Trophoblast cell (in vitro differentiated cells and primary cell): Measurements from ENCODE around the gene MICALL2.

ENCODE experiments used
- DNase-seq, 2 donors: peaks; one replicate each; pipeline ENCODE4 v3.0.0-alpha.2; 2016
- H2AFZ ChIP-seq: 2 replicates; pipeline ENCODE4 v1.6.1; 2013; ENCODE audit warnings: low read length, moderate library complexity, mild to moderate bottlenecking; ENCODE audit not compliant: insufficient read depth, poor library complexity
- H2AK5ac ChIP-seq: 2 replicates; pipeline ENCODE4 v1.6.1; 2013; ENCODE audit warnings: mild to moderate bottlenecking, low read length
- H2BK120ac ChIP-seq: 2 replicates; pipeline ENCODE4 v1.6.1; 2013; ENCODE audit warnings: low read length, mild to moderate bottlenecking, moderate library complexity; ENCODE audit not compliant: insufficient read depth, poor library complexity
- H2BK12ac ChIP-seq: 2 replicates; pipeline ENCODE4 v1.6.1; 2013; ENCODE audit warnings: mild to moderate bottlenecking, low read length, moderate library complexity
- H2BK5ac ChIP-seq: 2 replicates; pipeline ENCODE4 v1.6.1; 2013; ENCODE audit warnings: low read length, low read depth, moderate library complexity, mild to moderate bottlenecking; ENCODE audit not compliant: poor library complexity
- H3K14ac ChIP-seq: 2 replicates; pipeline ENCODE4 v1.6.1; 2013; ENCODE audit warnings: mild to moderate bottlenecking, low read length
- H3K18ac ChIP-seq: 2 replicates; pipeline ENCODE4 v1.6.1; 2013; ENCODE audit warnings: mild to moderate bottlenecking, low read length
- H3K23ac ChIP-seq: 2 replicates; pipeline ENCODE4 v1.6.1; 2013; ENCODE audit warnings: low read length
- H3K27ac ChIP-seq: 2 replicates; pipeline ENCODE4 v1.5.1; 2013; ENCODE audit warnings: low read depth, mild to moderate bottlenecking, inconsistent platforms, low read length, moderate library complexity
- H3K27me3 ChIP-seq: 2 replicates; pipeline ENCODE4 v1.6.1; 2013; ENCODE audit warnings: inconsistent platforms, mild to moderate bottlenecking, low read length, moderate library complexity; ENCODE audit not compliant: insufficient read depth
- H3K36me3 ChIP-seq, 2 experiments: 1 replicate in 1 of 2; 2 replicates in 1 of 2; pipeline ENCODE4 v1.6.1; 2013; ENCODE audit warnings: low read length in 2 of 2, mild to moderate bottlenecking in 2 of 2, moderate library complexity in 1 of 2; ENCODE audit not compliant: insufficient read depth in 2 of 2, control insufficient read depth in 1 of 2
- H3K4ac ChIP-seq: 2 replicates; pipeline ENCODE4 v1.6.1; 2013; ENCODE audit warnings: low read depth, mild to moderate bottlenecking, low read length, moderate library complexity
- H3K4me1 ChIP-seq, 2 experiments: 1 replicate in 1 of 2; 2 replicates in 1 of 2; pipeline ENCODE4 v1.6.1; 2013; ENCODE audit warnings: low read length in 2 of 2, mild to moderate bottlenecking in 2 of 2, moderate library complexity in 1 of 2; ENCODE audit not compliant: insufficient read depth in 2 of 2, control insufficient read depth in 1 of 2
- H3K4me2 ChIP-seq: 2 replicates; pipeline ENCODE4 v1.6.1; 2013; ENCODE audit warnings: inconsistent platforms, mild to moderate bottlenecking, low read length, moderate library complexity
- H3K4me3 ChIP-seq: 2 replicates; pipeline ENCODE4 v1.5.1; 2013; ENCODE audit warnings: mild to moderate bottlenecking, low read depth, low read length, inconsistent platforms
- H3K79me1 ChIP-seq: one replicate; pipeline ENCODE4 v1.6.1; 2013; ENCODE audit warnings: low read length
- H3K79me2 ChIP-seq: 2 replicates; pipeline ENCODE4 v1.6.1; 2013; ENCODE audit warnings: low read length, mild to moderate bottlenecking; ENCODE audit not compliant: control insufficient read depth, insufficient read depth, poor library complexity
- H3K9ac ChIP-seq: 2 replicates; pipeline ENCODE4 v1.6.1; 2013; ENCODE audit warnings: mild to moderate bottlenecking, low read length
- H3K9me3 ChIP-seq: 2 replicates; pipeline ENCODE4 v1.6.1; 2013; ENCODE audit warnings: low read depth, mild to moderate bottlenecking, control low read depth, inconsistent platforms, low read length; ENCODE audit not compliant: insufficient read depth
- H4K12ac ChIP-seq: 2 replicates; pipeline ENCODE4 v1.6.1; 2013; ENCODE audit warnings: low read depth, mild to moderate bottlenecking, low read length, moderate library complexity
- H4K8ac ChIP-seq: 2 replicates; pipeline ENCODE4 v1.6.1; 2013; ENCODE audit warnings: low read depth, mild to moderate bottlenecking, low read length, moderate library complexity
- H4K91ac ChIP-seq: one replicate; pipeline ENCODE4 v1.6.1; 2013; ENCODE audit warnings: low read depth, mild to moderate bottlenecking, low read length, moderate library complexity
- WGBS: extraction: QIAGEN DNeasy Blood & Tissue Kit; methylation state at CpG from one replicate; pipeline ENCODE4 v1.1.7; 2013; ENCODE audit warnings: missing lambda C conversion rate; ENCODE audit not compliant: insufficient read length, insufficient coverage; ENCODE audit errors: extremely low coverage; 5-methylcytosine and 5-hydroxymethylcytosine counted together

The MICALL2 gene

DNA sequence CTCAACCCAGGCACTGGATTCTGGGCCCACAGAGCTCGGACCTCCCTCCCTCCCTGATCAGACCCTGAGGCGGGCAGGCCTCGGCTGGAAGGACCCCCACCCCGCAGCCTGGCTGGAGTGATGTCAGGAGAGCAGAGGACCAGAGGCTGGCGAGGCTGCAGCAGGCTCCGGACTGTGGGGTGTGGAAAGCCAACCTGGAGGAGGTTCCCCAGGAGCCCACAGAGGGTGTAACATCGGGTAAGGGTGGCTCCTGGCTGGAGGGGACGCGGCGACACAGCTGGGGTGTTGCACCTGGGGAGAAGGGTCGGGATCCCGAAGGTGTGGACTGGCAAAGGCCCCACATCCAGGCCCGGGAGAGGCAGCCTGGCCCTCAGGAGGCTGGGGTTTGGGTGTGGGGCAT is 8.9 kb upstream of the MICALL2 start:
- Histone ChIP-seq H2BK12ac (no peak overlapping the region), H3K9me3 (no peaks in the 10 kb centered on the region), H2BK5ac (peak overlapping the region; percentile 20), H3K4me1 (peaks cover 0 to 2% of the 10 kb centered on the region in 2 experiments), H3K4ac (no peak overlapping the region), H3K27me3 (no peaks in the 10 kb centered on the region), H4K91ac (peak overlapping the region; percentile 34), H2AK5ac (no peak overlapping the region), H3K9ac (no peak overlapping the region), H3K23ac (no peak overlapping the region), H3K18ac (no peak overlapping the region), H3K4me2 (no peak overlapping the region), H4K12ac (peak overlapping the region; percentile 3), H3K14ac (no peak overlapping the region), H3K36me3 (peaks cover 38 to 43% of the 10 kb centered on the region in 2 experiments), H3K27ac (no peak overlapping the region), H2BK120ac (no peak overlapping the region), H2AFZ (no peak overlapping the region), H3K4me3 (no peak overlapping the region), H3K79me2 (no peaks in the 10 kb centered on the region), H3K79me1 (peaks cover 3% of the 10 kb centered on the region), H4K8ac (no peak overlapping the region)
- no peak for DNase-seq
- WGBS = no CpG with 5 or more reads among the region's 13 CpGs

DNA sequence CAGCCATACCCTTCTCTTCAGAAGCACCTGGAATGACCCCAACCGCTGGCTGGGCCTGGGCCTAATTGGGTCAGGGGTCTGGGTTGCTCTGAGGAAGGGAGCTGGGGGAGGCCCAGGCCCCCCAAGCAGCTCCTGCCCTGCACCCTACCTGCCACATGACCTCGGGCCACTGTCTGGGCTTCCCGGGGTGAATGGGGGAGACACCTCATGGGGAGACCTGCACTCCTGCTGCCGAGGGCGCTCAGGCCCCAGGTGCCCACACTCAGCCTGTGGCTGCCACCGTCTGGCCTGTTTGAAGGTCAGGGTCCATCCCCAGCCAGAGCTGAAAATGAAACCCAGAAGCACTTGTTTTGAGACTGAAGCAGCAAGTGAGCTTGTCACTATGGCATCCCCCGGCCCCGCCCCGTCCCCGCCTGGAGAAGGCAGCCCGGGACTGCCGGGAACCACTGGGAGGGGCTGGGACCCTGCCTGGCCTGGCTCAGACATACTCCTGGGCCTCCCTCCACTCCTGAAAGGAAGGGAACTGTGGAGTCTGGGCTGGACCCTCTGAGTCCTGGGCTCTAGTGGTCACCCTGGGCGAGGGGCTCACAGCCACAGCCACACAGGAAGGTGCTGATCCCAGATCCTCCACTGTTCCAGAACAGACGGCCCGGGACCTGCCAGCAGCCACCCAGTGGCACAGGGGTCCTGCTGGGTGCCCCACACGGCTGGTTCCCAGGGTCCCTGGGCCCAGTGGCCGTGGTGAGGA is 7.4 kb upstream of the MICALL2 start:
- H4K91ac ChIP-seq = peak overlapping the region; percentile 4
- peaks cover 23 to 30% of the 10 kb centered on the region in 2 experiments for H3K36me3 ChIP-seq
- WGBS = no CpG with 5 or more reads among the region's 17 CpGs
- H3K23ac ChIP-seq = no peak overlapping the region
- H3K14ac ChIP-seq = no peak overlapping the region
- H2BK120ac ChIP-seq = no peak overlapping the region
- no peak overlapping the region for H3K27ac ChIP-seq
- H3K79me1 ChIP-seq = peaks cover 3% of the 10 kb centered on the region
- no peak overlapping the region for H3K9ac ChIP-seq
- H3K9me3 ChIP-seq = no peaks in the 10 kb centered on the region
- no peaks in the 10 kb centered on the region for H3K27me3 ChIP-seq
- H3K79me2 ChIP-seq = no peaks in the 10 kb centered on the region
- H4K8ac ChIP-seq = peak overlapping the region; percentile 36
- no peak overlapping the region for H2BK5ac ChIP-seq
- H3K4me2 ChIP-seq = no peak overlapping the region
- no peak overlapping the region for H3K4me3 ChIP-seq
- H3K4ac ChIP-seq = no peak overlapping the region
- H2BK12ac ChIP-seq = peak overlapping the region; percentile 27
- no peak overlapping the region for H2AK5ac ChIP-seq
- H2AFZ ChIP-seq = no peak overlapping the region
- peaks cover 0 to 2% of the 10 kb centered on the region in 2 experiments for H3K4me1 ChIP-seq
- H3K18ac ChIP-seq = no peak overlapping the region
- no peak overlapping the region for H4K12ac ChIP-seq
- DNase-seq = peak in 1 of 2 donors; percentile 27

DNA sequence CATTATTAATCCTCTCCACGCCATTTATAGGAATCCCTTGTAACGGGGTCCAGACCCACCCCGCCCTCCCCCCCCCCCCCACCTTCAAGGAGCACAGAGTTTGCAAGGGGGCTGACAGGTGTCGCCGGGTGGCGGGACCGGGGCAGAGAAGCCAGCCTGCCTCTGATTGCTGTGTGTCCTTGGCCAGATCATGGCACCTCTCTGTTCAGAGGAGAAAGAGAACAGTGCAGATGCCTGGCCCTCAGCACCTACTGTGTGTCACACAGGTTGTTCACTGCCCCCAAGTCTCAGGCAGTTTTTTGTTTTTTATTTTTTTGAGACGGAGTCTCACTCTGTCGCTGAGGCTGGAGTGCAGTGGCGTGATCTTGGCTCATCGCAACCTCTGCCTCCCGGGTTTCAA is 5.4 kb upstream of the MICALL2 start:
- Histone ChIP-seq H2AK5ac (no peak overlapping the region), H2BK120ac (no peak overlapping the region), H3K9me3 (peaks cover 2% of the 10 kb centered on the region), H4K91ac (no peak overlapping the region), H3K23ac (no peak overlapping the region), H4K12ac (no peak overlapping the region), H3K79me2 (no peaks in the 10 kb centered on the region), H4K8ac (no peak overlapping the region), H3K9ac (no peak overlapping the region), H2BK12ac (no peak overlapping the region), H3K4me2 (no peak overlapping the region), H2AFZ (no peak overlapping the region), H3K14ac (no peak overlapping the region), H3K79me1 (peaks cover 12% of the 10 kb centered on the region), H2BK5ac (no peak overlapping the region), H3K4me1 (peaks cover 12 to 13% of the 10 kb centered on the region in 2 experiments), H3K27me3 (no peaks in the 10 kb centered on the region), H3K18ac (no peak overlapping the region), H3K4me3 (no peak overlapping the region), H3K36me3 (peaks cover 4 to 10% of the 10 kb centered on the region in 2 experiments), H3K27ac (no peak overlapping the region), H3K4ac (no peak overlapping the region)
- DNase-seq = no peak
- no CpG with 5 or more reads among the region's 12 CpGs for WGBS

DNA sequence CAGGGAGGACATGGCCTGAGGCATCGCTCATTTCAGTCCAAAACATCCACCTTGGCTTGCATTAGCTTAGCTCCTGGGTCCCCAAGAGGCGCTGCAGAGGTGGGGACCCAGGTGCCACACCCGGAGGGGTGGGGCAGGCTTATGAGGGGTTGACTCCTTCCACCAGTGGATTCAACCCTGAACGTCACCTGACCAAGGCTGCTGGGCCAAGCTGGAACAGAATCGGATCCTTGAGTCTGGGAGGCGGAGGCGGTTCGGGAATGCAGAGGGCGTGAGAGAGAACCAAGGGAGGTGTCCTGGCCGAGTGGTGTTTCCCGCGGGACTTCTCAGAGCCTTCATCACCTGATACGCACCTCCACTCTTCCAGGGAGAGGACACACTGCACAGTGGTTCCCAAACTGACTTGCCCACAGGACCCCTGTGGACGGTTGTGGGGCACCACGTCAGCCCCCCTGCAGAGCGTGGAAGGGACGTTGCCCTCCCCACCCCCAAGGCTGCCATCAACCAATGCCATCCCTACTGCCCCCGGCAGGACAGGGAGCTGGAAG is 4.5 kb upstream of the MICALL2 start:
- Histone ChIP-seq H3K4me3 (no peak overlapping the region), H3K4me1 (peaks cover 12 to 17% of the 10 kb centered on the region in 2 experiments), H3K27ac (no peak overlapping the region), H2BK5ac (no peak overlapping the region), H4K12ac (no peak overlapping the region), H4K8ac (no peak overlapping the region), H3K23ac (no peak overlapping the region), H2AFZ (no peak overlapping the region), H3K4ac (no peak overlapping the region), H3K4me2 (no peak overlapping the region), H3K14ac (no peak overlapping the region), H3K36me3 (peaks cover 0 to 4% of the 10 kb centered on the region in 2 experiments), H2AK5ac (no peak overlapping the region), H3K9ac (no peak overlapping the region), H3K27me3 (no peaks in the 10 kb centered on the region), H3K9me3 (peaks cover 2% of the 10 kb centered on the region), H2BK12ac (no peak overlapping the region), H4K91ac (no peak overlapping the region), H2BK120ac (no peak overlapping the region), H3K18ac (no peak overlapping the region), H3K79me1 (peaks cover 16% of the 10 kb centered on the region), H3K79me2 (peaks cover 3% of the 10 kb centered on the region)
- no CpG with 5 or more reads among the region's 18 CpGs for WGBS
- DNase-seq = no peak
